Caco-2 (cell line): ENCODE data around the gene NFIL3. TPM values are rescaled to one million over a fixed set of nuclear protein-coding genes. Genes with fewer than 3 reads are reported as not detected.

Experiments
- BruUV-seq: library from RNA; stranded (reverse); fragments of 400-500 nt; replicated peaks from 2 replicates; lab custom pipeline; 2021; lab: Mats Ljungman, UMichigan
- CTCF ChIA-PET: fragments of 300-600 bp; sonication (Branson Sonifier 250); formaldehyde crosslinking; loops from one replicate; lab custom pipeline; 2022; ENCODE audit warnings: antibody characterized with exemption; lab: Charles Lee
- POLR2A ChIA-PET: fragments of 300-600 bp; sonication (Branson Sonifier 250); formaldehyde crosslinking; loops from one replicate; lab custom pipeline; 2022; ENCODE audit warnings: antibody characterized with exemption; lab: Charles Lee
- DNase-seq, 2 experiments: peaks; one replicate each; pipeline versions ENCODE4 v3.0.0 to v3.0.0-alpha.2; 2020 to 2022
- H3K27me3 ChIP-seq: replicated peaks from 2 replicates; pipeline ENCODE4 v1.6.0; 2011; ENCODE audit warnings: low read length; ENCODE audit not compliant: control insufficient read depth, insufficient read depth
- H3K36me3 ChIP-seq: 2 replicates; pipeline ENCODE4 v1.5.1; 2011; ENCODE audit warnings: low read length; ENCODE audit not compliant: control insufficient read depth, insufficient read depth
- H3K4me1 ChIP-seq: fragments of 250-450 bp; sonication (Bioruptor Pico); 2 replicates; pipeline ENCODE4 v1.5.1; 2020; ENCODE audit warnings: mild to moderate bottlenecking
- H3K4me3 ChIP-seq: 2 replicates; pipeline ENCODE4 v1.5.1; 2011; ENCODE audit warnings: low read depth, mild to moderate bottlenecking, control low read depth, low read length
- H3K9me3 ChIP-seq: fragments of 250-450 bp; sonication (Bioruptor Pico); 2 replicates; pipeline ENCODE4 v1.5.1; 2020; ENCODE audit warnings: mild to moderate bottlenecking, moderate library complexity
- H3K27ac Mint-ChIP-seq: one replicate; pipeline ENCODE4 v1.8.0; 2022; ENCODE audit warnings: mixed read lengths; ENCODE audit not compliant: unreplicated experiment
- H3K27me3 Mint-ChIP-seq: one replicate; pipeline ENCODE4 v1.8.0; 2022; ENCODE audit warnings: mixed read lengths; ENCODE audit not compliant: insufficient read depth, unreplicated experiment
- H3K36me3 Mint-ChIP-seq: one replicate; pipeline ENCODE4 v1.8.0; 2022; ENCODE audit warnings: mild to moderate bottlenecking, mixed read lengths; ENCODE audit not compliant: insufficient read depth, unreplicated experiment
- H3K4me1 Mint-ChIP-seq: one replicate; pipeline ENCODE4 v1.8.0; 2022; ENCODE audit warnings: low read depth, mixed read lengths; ENCODE audit not compliant: unreplicated experiment
- H3K4me3 Mint-ChIP-seq: one replicate; pipeline ENCODE4 v1.8.0; 2022; ENCODE audit warnings: mild to moderate bottlenecking, moderate library complexity, mixed read lengths; ENCODE audit not compliant: unreplicated experiment
- H3K9me3 Mint-ChIP-seq: one replicate; pipeline ENCODE4 v1.8.0; 2022; ENCODE audit warnings: mixed read lengths; ENCODE audit not compliant: unreplicated experiment
- CTCF ChIP-seq, 2 experiments: fragments of 200-600 bp in 1 of 2; IDR thresholded peaks; 1 replicate in 1 of 2; 2 replicates in 1 of 2; pipeline versions ENCODE4 v1.5.1 to v1.8.0; 2011 to 2022; ENCODE audit warnings: antibody characterized with exemption in 1 of 2, control low read depth in 1 of 2, inconsistent platforms in 1 of 2, low read depth in 1 of 2, low read length in 1 of 2, mild to moderate bottlenecking in 1 of 2, moderate library complexity in 1 of 2; ENCODE audit not compliant: insufficient read depth in 1 of 2, severe bottlenecking in 1 of 2, unreplicated experiment in 1 of 2
- intact Hi-C: fragments of 100-400 bp; cut with micrococcal nuclease; formaldehyde crosslinking; loops from one replicate; pipeline ENCODE4 v1.10.0; 2022; ENCODE audit not compliant: unreplicated experiment
- total RNA-seq: library from RNA; stranded (reverse); gene quantifications from 2 replicates; pipeline ENCODE4 v1.2.3, GENCODE V29; 2022

NFIL3 gene
- total RNA-seq, 1 experiment from 2014 or later: 13.5 TPM

GRCh38 chr9:91427873-91428272 lies 4.2 kb upstream of the NFIL3 start:
- Histone ChIP-seq H3K27me3 (no peaks in the 10 kb centered on the region), H3K4me1 (no peaks in the 10 kb centered on the region), H3K36me3 (no peaks in the 10 kb centered on the region), H3K9me3 (no peaks in the 10 kb centered on the region), H3K4me3 (no peak overlapping the region)
- Mint-ChIP-seq H3K27ac (no peak overlapping the region), H3K4me3 (no peak overlapping the region), H3K4me1 (no peaks in the 10 kb centered on the region), H3K9me3 (no peaks in the 10 kb centered on the region), H3K36me3 (peaks cover 4% of the 10 kb centered on the region), H3K27me3 (peaks cover 3% of the 10 kb centered on the region)
- intact Hi-C loops: loop anchor here (2.0 to 10.0 kb wide), 2 partner anchors 227 to 391 kb away; no protein-coding TSS in a partner anchor
- no TSS peak for BruUV-seq
- no peak for DNase-seq
- POLR2A ChIA-PET: no interaction called here
- CTCF ChIA-PET: no interaction called here
- no peak for TF ChIP-seq CTCF (IDR thresholded peaks at IDR 0.05; ENCODE audit: insufficient read depth in 1 of 2, low read depth in 1 of 2, low read length in 1 of 2, severe bottlenecking in 1 of 2, unreplicated experiment in 1 of 2)

- Mint-ChIP-seq H3K27ac (no peak overlapping the region), H3K36me3 (peaks cover 9% of the 10 kb centered on the region), H3K9me3 (no peaks in the 10 kb centered on the region), H3K4me1 (no peaks in the 10 kb centered on the region), H3K4me3 (peak overlapping the region; percentile 87), H3K27me3 (peaks cover 3% of the 10 kb centered on the region)
- intact Hi-C loops: loop anchor here (2.0 to 10.0 kb wide), 2 partner anchors 229 to 389 kb away; no protein-coding TSS in a partner anchor
- no peak for TF ChIP-seq CTCF (IDR thresholded peaks at IDR 0.05; ENCODE audit: insufficient read depth in 1 of 2, low read depth in 1 of 2, low read length in 1 of 2, severe bottlenecking in 1 of 2, unreplicated experiment in 1 of 2)
- ChIA-PET POLR2A (no interaction called here), CTCF (interaction anchor here (0.7 to 2.2 kb wide), 6 partner anchors 228 to 511 kb away, joined by 4 to 13 read pairs (median 5); no protein-coding TSS in a partner anchor)
- DNase-seq: no peak
- Histone ChIP-seq H3K36me3 (no peaks in the 10 kb centered on the region), H3K4me1 (no peaks in the 10 kb centered on the region), H3K27me3 (no peaks in the 10 kb centered on the region), H3K4me3 (no peak overlapping the region), H3K9me3 (no peaks in the 10 kb centered on the region)
- no TSS peak for BruUV-seq
Observed at GRCh38 chr9:91426123-91426745, 2.6 kb upstream of the NFIL3 start.

GRCh38 chr9:91425271-91425670 lies 1.6 kb upstream of the NFIL3 start:
- peaks cover 3% of the 10 kb centered on the region for H3K27me3 Mint-ChIP-seq

More at GRCh38 chr9:91425271-91425670, 1.6 kb upstream of the NFIL3 start:
- no peaks in the 10 kb centered on the region for H3K4me1 ChIP-seq
- TF ChIP-seq CTCF (IDR thresholded peaks at IDR 0.05; ENCODE audit: insufficient read depth in 1 of 2, low read depth in 1 of 2, low read length in 1 of 2, severe bottlenecking in 1 of 2, unreplicated experiment in 1 of 2): no peak
- no peak for DNase-seq
- POLR2A ChIA-PET: interaction anchor here (0.6 kb wide), 1 partner anchor 202 kb away, joined by 3 read pairs; no protein-coding TSS in a partner anchor
- CTCF ChIA-PET: interaction anchor here (0.6 to 2.2 kb wide), 4 partner anchors 229 to 651 kb away, joined by 3 to 5 read pairs (median 5); no protein-coding TSS in a partner anchor
- intact Hi-C loops: loop anchor here (10.0 kb wide), 1 partner anchor 230 kb away; no protein-coding TSS in a partner anchor
- no peaks in the 10 kb centered on the region for H3K9me3 ChIP-seq
- Mint-ChIP-seq H3K9me3 (no peaks in the 10 kb centered on the region), H3K4me1 (peaks cover 3% of the 10 kb centered on the region), H3K27ac (peak overlapping the region; percentile 83), H3K4me3 (peak overlapping the region; percentile 87), H3K36me3 (peaks cover 9% of the 10 kb centered on the region)
- no TSS peak for BruUV-seq
- peak overlapping the region; percentile 72 for H3K4me3 ChIP-seq
- H3K36me3 ChIP-seq: no peaks in the 10 kb centered on the region
- no peaks in the 10 kb centered on the region for H3K27me3 ChIP-seq
